ENCODE results near the gene DLGAP3.

DNA sequence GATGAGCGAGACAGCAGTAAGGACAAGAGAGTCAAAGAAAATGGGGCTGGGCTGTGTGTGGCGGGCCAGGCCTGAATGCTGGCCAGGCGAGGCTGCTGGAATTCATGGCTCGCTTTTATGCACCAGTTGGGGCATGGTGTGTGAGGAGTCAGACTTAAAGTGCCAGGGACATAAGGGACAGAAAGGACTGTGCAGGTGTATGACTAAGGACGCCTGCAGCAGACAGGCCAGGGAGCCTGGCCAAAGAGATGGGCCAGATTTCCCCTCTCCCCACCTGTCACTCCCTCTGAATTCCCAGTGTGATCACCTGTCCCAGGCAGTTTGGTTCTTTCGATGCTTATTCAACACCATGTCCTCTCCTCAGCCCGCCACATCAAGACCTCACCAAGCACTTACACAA is 53.0 kb downstream of the DLGAP3 start:
- TF ChIP-seq, protein P1, sequence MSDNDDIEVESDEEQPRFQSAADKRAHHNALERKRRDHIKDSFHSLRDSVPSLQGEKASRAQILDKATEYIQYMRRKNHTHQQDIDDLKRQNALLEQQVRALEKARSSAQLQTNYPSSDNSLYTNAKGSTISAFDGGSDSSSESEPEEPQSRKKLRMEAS (IDR thresholded peaks at IDR 0.05): no peak
- TF ChIP-seq, protein P2, sequence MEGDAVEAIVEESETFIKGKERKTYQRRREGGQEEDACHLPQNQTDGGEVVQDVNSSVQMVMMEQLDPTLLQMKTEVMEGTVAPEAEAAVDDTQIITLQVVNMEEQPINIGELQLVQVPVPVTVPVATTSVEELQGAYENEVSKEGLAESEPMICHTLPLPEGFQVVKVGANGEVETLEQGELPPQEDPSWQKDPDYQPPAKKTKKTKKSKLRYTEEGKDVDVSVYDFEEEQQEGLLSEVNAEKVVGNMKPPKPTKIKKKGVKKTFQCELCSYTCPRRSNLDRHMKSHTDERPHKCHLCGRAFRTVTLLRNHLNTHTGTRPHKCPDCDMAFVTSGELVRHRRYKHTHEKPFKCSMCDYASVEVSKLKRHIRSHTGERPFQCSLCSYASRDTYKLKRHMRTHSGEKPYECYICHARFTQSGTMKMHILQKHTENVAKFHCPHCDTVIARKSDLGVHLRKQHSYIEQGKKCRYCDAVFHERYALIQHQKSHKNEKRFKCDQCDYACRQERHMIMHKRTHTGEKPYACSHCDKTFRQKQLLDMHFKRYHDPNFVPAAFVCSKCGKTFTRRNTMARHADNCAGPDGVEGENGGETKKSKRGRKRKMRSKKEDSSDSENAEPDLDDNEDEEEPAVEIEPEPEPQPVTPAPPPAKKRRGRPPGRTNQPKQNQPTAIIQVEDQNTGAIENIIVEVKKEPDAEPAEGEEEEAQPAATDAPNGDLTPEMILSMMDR (IDR thresholded peaks at IDR 0.05; ENCODE audit: low read depth, low read length, missing input control): no peak
- TF ChIP-seq GABPA (IDR thresholded peaks at IDR 0.05 in 1 of 2, conservative IDR thresholded peaks at IDR 0.05 in 1 of 2) (no peak), RXRA (IDR thresholded peaks at IDR 0.05) (no peak), TAF1 (conservative IDR thresholded peaks at IDR 0.05) (no peak), SP1 (IDR thresholded peaks at IDR 0.05) (no peak), RAD21 (IDR thresholded peaks at IDR 0.05) (no peak), NR2F2 (IDR thresholded peaks at IDR 0.05) (no peak), YY1 (IDR thresholded peaks at IDR 0.05) (no peak), EGR1 (IDR thresholded peaks at IDR 0.05; ENCODE audit: low read depth in 2 of 2) (no peak), JUND (IDR thresholded peaks at IDR 0.05) (no peak)
- TF ChIP-seq, protein P3, sequence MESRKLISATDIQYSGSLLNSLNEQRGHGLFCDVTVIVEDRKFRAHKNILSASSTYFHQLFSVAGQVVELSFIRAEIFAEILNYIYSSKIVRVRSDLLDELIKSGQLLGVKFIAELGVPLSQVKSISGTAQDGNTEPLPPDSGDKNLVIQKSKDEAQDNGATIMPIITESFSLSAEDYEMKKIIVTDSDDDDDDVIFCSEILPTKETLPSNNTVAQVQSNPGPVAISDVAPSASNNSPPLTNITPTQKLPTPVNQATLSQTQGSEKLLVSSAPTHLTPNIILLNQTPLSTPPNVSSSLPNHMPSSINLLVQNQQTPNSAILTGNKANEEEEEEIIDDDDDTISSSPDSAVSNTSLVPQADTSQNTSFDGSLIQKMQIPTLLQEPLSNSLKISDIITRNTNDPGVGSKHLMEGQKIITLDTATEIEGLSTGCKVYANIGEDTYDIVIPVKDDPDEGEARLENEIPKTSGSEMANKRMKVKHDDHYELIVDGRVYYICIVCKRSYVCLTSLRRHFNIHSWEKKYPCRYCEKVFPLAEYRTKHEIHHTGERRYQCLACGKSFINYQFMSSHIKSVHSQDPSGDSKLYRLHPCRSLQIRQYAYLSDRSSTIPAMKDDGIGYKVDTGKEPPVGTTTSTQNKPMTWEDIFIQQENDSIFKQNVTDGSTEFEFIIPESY (IDR thresholded peaks at IDR 0.05): no peak
- TF ChIP-seq, protein P4, sequence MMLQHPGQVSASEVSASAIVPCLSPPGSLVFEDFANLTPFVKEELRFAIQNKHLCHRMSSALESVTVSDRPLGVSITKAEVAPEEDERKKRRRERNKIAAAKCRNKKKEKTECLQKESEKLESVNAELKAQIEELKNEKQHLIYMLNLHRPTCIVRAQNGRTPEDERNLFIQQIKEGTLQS (IDR thresholded peaks at IDR 0.05): no peak
- TF ChIP-seq, protein P5, sequence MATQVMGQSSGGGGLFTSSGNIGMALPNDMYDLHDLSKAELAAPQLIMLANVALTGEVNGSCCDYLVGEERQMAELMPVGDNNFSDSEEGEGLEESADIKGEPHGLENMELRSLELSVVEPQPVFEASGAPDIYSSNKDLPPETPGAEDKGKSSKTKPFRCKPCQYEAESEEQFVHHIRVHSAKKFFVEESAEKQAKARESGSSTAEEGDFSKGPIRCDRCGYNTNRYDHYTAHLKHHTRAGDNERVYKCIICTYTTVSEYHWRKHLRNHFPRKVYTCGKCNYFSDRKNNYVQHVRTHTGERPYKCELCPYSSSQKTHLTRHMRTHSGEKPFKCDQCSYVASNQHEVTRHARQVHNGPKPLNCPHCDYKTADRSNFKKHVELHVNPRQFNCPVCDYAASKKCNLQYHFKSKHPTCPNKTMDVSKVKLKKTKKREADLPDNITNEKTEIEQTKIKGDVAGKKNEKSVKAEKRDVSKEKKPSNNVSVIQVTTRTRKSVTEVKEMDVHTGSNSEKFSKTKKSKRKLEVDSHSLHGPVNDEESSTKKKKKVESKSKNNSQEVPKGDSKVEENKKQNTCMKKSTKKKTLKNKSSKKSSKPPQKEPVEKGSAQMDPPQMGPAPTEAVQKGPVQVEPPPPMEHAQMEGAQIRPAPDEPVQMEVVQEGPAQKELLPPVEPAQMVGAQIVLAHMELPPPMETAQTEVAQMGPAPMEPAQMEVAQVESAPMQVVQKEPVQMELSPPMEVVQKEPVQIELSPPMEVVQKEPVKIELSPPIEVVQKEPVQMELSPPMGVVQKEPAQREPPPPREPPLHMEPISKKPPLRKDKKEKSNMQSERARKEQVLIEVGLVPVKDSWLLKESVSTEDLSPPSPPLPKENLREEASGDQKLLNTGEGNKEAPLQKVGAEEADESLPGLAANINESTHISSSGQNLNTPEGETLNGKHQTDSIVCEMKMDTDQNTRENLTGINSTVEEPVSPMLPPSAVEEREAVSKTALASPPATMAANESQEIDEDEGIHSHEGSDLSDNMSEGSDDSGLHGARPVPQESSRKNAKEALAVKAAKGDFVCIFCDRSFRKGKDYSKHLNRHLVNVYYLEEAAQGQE (IDR thresholded peaks at IDR 0.05): no peak

All from liver (tissue), 3 donors.